IPS-18a (cell line): Measurements from ENCODE around the gene CLTCL1.
"Not testable (repeated sequence)": the region's sequence is repeated elsewhere in the genome, so short reads cannot be mapped to it uniquely, and the experiment has no call there.

ENCODE experiments used
- H3K27ac ChIP-seq: one replicate; pipeline ENCODE4 v1.5.1; 2013; ENCODE audit warnings: low read length
- H3K27me3 ChIP-seq: one replicate; pipeline ENCODE4 v1.6.1; 2013; ENCODE audit warnings: mild to moderate bottlenecking, low read length; ENCODE audit not compliant: control insufficient read depth, insufficient read depth
- H3K36me3 ChIP-seq: one replicate; pipeline ENCODE4 v1.6.1; 2013; ENCODE audit warnings: low read depth, low read length; ENCODE audit not compliant: control insufficient read depth
- H3K4me1 ChIP-seq: one replicate; pipeline ENCODE4 v1.6.1; 2013; ENCODE audit warnings: low read depth, low read length; ENCODE audit not compliant: control insufficient read depth
- H3K4me3 ChIP-seq: one replicate; pipeline ENCODE4 v1.5.1; 2013; ENCODE audit warnings: low read length
- H3K9ac ChIP-seq: one replicate; pipeline ENCODE4 v1.6.1; 2013; ENCODE audit warnings: mild to moderate bottlenecking, low read length, moderate library complexity
- H3K9me3 ChIP-seq: one replicate; pipeline ENCODE4 v1.6.1; 2013; ENCODE audit warnings: low read depth, low read length; ENCODE audit not compliant: control insufficient read depth

CLTCL1 gene

DNA sequence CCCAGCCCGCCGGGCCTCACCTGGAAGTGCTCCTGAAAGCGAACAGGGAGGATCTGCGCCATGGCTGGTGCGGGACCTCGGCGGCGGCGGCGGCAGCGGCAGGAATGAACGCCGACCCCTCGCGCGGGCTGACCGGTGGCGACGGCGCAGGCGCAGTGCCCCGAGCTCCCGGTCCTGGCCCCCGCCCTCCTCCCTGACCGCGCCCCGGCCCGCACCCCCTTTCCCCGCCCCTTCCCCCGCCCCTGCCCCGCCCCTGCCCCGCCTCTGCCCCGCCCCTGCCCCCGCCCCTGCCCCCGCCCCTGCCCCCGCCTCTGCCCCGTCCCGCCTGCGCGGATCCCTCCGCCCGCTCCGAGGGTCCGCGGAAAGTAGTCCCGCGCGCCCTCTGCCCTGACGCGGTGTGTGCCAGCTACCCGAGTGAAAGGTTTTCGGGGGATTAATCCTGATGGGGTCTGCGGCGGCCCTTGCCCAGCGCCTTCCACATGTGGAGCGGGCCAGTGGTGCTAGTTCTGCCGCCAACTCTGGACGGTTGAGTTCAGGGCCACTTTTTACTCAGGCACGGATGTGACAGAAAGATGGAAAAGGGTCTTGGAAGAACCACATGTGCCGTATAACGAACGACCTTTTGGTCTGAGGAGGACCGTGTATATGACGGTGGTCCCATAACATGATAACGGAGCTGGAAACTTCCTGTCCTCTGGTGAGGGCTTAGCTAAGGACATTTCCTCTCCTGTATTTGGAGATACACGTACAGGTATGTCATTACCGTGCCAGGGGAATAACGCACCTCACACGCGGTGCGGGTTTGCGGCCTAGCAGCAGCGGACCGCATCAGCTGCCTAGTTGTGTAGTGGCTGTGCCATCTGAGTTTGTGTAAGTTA is at the start of gene CLTCL1:
Gene CLTCL1 (minus strand): TSS at position 140 of the 878 bp plus-strand sequence. CDS start 78 bp downstream, at position 62.
- Histone ChIP-seq H3K27ac (no peak within 1 kb of the TSS), H3K27me3 (peaks cover 29% of the 10 kb centered on the region), H3K4me3 (peak within 1 kb of the TSS; percentile 77), H3K4me1 (peaks cover 16% of the 10 kb centered on the region), H3K9ac (peak within 1 kb of the TSS; percentile 49), H3K9me3 (no peaks in the 10 kb centered on the region), H3K36me3 (no peaks in the 10 kb centered on the region)

GRCh38 chr22:19337137-19337536 is 45.6 kb upstream of the CLTCL1 start:
- Histone ChIP-seq H3K27ac (no peak overlapping the region), H3K4me3 (no peak overlapping the region), H3K9me3 (no peaks in the 10 kb centered on the region), H3K4me1 (no peaks in the 10 kb centered on the region), H3K36me3 (peaks cover 28% of the 10 kb centered on the region), H3K9ac (no peak overlapping the region), H3K27me3 (no peaks in the 10 kb centered on the region)

DNA sequence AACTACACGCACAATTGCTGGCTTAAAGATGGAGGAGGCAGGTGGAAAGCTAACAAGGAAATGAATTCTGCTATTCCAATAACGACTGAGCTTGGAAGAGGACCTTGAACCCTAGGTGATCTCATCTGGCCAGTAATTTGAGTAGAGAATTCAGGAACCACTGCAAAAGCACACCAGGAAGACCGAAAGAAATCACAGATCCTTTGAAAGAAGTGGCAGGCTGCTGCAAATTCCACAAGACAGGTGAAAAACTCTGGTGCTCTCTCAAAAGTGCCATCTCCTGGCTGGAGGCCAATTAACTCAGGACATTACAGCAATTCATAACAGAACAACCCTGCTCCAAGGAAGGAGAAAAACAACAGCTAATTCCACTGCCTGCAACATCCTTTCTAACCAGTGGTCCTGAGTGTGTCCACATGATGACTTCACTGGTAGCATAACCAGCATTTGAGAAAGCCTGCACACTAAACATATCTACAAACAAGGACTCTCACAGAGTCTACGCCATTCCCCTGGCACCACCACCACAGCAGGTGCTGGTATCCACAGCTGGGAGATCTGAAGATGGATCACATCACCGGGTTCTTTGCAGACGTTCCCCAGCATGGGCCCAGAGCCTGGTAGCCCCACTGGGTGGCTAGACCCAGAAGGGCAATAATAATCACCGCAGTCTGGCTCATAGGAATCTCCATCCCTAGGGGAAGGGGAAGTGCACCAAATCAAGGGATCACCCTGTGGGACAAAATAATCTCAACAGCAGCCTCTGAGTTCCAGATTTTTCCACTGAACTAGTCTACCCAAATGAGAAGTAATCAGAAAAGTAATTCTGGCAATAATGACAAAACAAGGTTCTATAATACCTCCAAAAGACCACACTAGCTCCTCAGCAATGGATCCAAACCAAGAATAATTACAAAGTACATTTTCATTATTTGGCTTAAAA is 44.9 kb upstream of the CLTCL1 start:
- Histone ChIP-seq H3K36me3 (peaks cover 32% of the 10 kb centered on the region), H3K27ac (no peak overlapping the region), H3K27me3 (no peaks in the 10 kb centered on the region)

DNA sequence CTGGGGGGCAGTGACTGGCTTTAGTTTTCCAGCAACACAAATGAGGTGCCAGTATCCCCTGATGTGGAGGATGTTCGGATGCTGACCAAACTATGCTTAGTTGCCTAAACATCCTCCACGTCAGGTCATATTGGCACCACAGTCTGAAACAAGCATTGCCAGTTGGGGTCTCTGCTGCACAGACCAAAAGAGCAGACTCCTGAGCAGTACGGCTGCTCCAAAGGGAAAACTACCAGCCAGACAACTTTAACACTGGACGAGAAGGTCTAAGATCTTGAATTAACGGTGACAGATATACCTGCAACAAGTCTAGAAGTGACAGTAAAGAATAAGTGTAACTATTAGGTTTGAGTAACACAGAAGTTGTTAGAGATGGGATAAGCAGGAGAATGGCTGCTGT is 40.5 kb upstream of the CLTCL1 start:
- Histone ChIP-seq H3K36me3 (peaks cover 50% of the 10 kb centered on the region), H3K27me3 (no peaks in the 10 kb centered on the region), H3K9ac (no peak overlapping the region), H3K4me3 (no peak overlapping the region), H3K9me3 (no peaks in the 10 kb centered on the region), H3K27ac (no peak overlapping the region), H3K4me1 (no peaks in the 10 kb centered on the region)

More for the DNA sequence above, 44.9 kb upstream of the CLTCL1 start:
- Histone ChIP-seq H3K4me3 (no peak overlapping the region), H3K4me1 (no peaks in the 10 kb centered on the region), H3K9ac (no peak overlapping the region), H3K9me3 (no peaks in the 10 kb centered on the region)

- Histone ChIP-seq H3K27ac (no peak overlapping the region), H3K9ac (no peak overlapping the region), H3K4me3 (no peak overlapping the region), H3K27me3 (no peaks in the 10 kb centered on the region), H3K36me3 (peaks cover 45% of the 10 kb centered on the region), H3K4me1 (no peaks in the 10 kb centered on the region), H3K9me3 (no peaks in the 10 kb centered on the region)
Measured at GRCh38 chr22:19331474-19331873, 40.0 kb upstream of the CLTCL1 start.

DNA sequence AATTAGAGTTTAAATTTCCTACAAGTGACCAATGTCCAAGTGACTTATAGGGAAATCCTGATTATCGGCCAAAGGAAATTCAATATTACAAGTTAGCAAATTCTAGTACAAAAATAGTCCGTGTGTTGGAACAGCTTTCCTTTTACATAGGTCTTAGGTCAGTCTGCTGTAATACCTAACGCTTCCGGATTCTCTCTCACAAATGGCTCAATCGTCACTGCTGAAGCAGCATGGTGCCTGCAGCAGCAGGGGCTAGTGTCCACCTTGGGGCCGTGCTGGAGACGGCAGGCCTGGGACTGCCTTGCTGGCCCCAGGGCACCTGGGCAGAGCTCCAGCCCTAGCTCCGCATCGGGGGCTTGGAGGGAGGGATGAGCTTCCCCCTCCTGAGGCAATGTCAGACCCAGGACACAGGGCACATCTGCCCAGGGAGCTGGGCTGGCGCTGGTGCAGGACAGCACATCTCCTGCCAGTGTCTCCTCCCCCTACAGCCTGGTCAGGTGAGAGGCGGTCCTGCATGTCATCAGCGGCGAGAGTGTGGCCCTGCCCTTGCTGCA is 39.4 kb upstream of the CLTCL1 start:
- Histone ChIP-seq H3K27ac (no peak overlapping the region), H3K9ac (no peak overlapping the region), H3K9me3 (no peaks in the 10 kb centered on the region), H3K36me3 (peaks cover 40% of the 10 kb centered on the region), H3K27me3 (no peaks in the 10 kb centered on the region), H3K4me1 (no peaks in the 10 kb centered on the region), H3K4me3 (no peak overlapping the region)

GRCh38 chr22:19330205-19330604 is 38.7 kb upstream of the CLTCL1 start:
- H3K36me3 ChIP-seq: peaks cover 35% of the 10 kb centered on the region
- H3K9me3 ChIP-seq: not testable (repeated sequence)

DNA sequence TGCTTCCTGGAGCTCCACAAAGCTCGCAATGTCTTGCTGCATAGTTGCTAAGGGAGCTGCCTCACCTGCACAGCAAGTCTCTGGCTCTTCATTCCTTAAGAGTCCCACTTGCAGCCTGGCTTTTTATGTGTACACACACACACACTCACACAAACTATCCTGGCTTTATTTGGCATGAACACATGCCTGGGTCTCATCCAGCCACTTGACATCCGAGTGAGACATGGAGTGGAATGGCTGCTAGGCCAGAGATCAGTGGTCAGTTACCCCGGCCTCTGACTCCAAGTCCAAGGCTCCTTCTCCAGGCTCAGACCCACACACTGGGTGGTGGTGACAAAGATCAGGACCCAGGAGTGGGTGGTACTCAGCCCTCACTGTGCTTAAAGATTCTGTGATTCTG is 37.9 kb upstream of the CLTCL1 start:
- no peak overlapping the region for H3K9ac ChIP-seq
- peaks cover 29% of the 10 kb centered on the region for H3K36me3 ChIP-seq
- no peak overlapping the region for H3K27ac ChIP-seq
- H3K4me3 ChIP-seq: no peak overlapping the region
- no peaks in the 10 kb centered on the region for H3K4me1 ChIP-seq
- no peaks in the 10 kb centered on the region for H3K9me3 ChIP-seq
- no peaks in the 10 kb centered on the region for H3K27me3 ChIP-seq

More at GRCh38 chr22:19330205-19330604, 38.7 kb upstream of the CLTCL1 start:
- not testable (repeated sequence) for H3K4me3 ChIP-seq, H3K9ac ChIP-seq, H3K27me3 ChIP-seq, H3K27ac ChIP-seq, H3K4me1 ChIP-seq

DNA sequence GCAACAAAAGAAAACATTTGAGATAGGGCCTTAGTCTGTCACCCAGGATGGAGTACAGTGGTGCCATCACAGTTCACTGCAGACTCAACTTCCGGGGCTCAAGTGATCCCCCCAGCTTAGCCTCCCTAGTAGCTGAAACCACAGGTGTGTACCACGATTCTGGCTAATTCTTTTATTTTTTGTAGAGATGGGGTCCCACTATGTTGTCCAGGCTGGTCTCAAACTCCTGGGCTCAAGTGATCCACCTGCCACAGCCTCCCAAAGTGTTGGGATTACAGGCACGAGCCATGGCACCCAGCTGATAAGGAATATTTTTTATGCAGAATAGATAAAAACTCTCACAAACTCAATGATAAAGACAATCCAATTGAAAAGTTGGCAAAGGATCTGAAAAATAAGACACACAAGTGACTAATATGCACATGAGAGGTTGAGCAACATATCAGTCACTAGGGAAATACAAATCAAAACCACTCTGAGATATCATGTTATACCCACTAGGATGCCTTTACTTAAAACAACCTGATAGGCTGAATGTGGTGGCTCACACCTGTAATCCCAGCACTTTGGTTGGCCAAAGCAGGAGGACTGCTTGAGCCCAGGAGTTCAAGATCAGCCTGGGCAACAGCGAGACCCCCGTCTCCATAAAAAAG is 33.9 kb upstream of the CLTCL1 start:
- H3K27ac ChIP-seq: no peak overlapping the region

GRCh38 chr22:19323420-19323819 is 31.9 kb upstream of the CLTCL1 start:
- not testable (repeated sequence) for H3K4me3 ChIP-seq, H3K9ac ChIP-seq, H3K27me3 ChIP-seq, H3K36me3 ChIP-seq, H3K4me1 ChIP-seq, H3K27ac ChIP-seq, H3K9me3 ChIP-seq

More for the DNA sequence above, 33.9 kb upstream of the CLTCL1 start:
- Histone ChIP-seq H3K27me3 (no peaks in the 10 kb centered on the region), H3K4me3 (no peak overlapping the region), H3K9ac (no peak overlapping the region), H3K36me3 (peaks cover 15% of the 10 kb centered on the region), H3K9me3 (no peaks in the 10 kb centered on the region), H3K4me1 (no peaks in the 10 kb centered on the region)

GRCh38 chr22:19321757-19322156 is 30.2 kb upstream of the CLTCL1 start:
- no peak overlapping the region for H3K9ac ChIP-seq
- peaks cover 3% of the 10 kb centered on the region for H3K9me3 ChIP-seq
- H3K27me3 ChIP-seq: no peaks in the 10 kb centered on the region
- no peak overlapping the region for H3K27ac ChIP-seq
- H3K4me1 ChIP-seq: no peaks in the 10 kb centered on the region
- no peak overlapping the region for H3K4me3 ChIP-seq
- H3K36me3 ChIP-seq: no peaks in the 10 kb centered on the region
